Renal cortex interstitium (tissue), 15 donors: ENCODE data around the gene LRRC51. TPM values are rescaled to one million over a fixed set of nuclear protein-coding genes. Genes with fewer than 3 reads are reported as not detected.

Experiments used
- DNase-seq, 11 donors: peaks; one replicate each; pipeline ENCODE4 v3.0.0-alpha.2; 2013; ENCODE audit warnings: low read depth in 9 of 11, low spot score in 4 of 11; ENCODE audit errors: extremely low read depth in 1 of 11
- long read RNA-seq, 16 experiments: transcript quantifications; one replicate each; lab custom pipeline, GENCODE V29; 2026
- polyA plus RNA-seq, 3 donors: library from polyadenylated mRNA; unstranded; fragments of 120-200 nt; gene quantifications; one replicate each; pipeline ENCODE4 v1.2.1, GENCODE V29; 2013; ENCODE audit not compliant: insufficient read length in 3 of 3

Gene LRRC51, protein sequence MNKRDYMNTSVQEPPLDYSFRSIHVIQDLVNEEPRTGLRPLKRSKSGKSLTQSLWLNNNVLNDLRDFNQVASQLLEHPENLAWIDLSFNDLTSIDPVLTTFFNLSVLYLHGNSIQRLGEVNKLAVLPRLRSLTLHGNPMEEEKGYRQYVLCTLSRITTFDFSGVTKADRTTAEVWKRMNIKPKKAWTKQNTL
- 10 to 100 TPM; 25.1 to 30.4 (median 25.3) TPM for polyA plus RNA-seq
- long read RNA-seq, donor 1, partial matches to known transcripts, result 0 of 2 reads
- long read RNA-seq, donor 1, other reads (novel, unspliced or antisense), result 0 of 2 reads
- long read RNA-seq, donor 2, partial matches to known transcripts, result 0 of 2 reads
- long read RNA-seq, donor 2, other reads (novel, unspliced or antisense), result 0 of 2 reads
- long read RNA-seq, donor 3, partial matches to known transcripts, result 7 of 10 reads
- long read RNA-seq, donor 3, other reads (novel, unspliced or antisense), result 0 of 10 reads
- long read RNA-seq, donor 4, partial matches to known transcripts, result 12 of 17 reads
- long read RNA-seq, donor 4, other reads (novel, unspliced or antisense), result 0 of 17 reads
- long read RNA-seq, donor 5, result 0 reads
- long read RNA-seq, donor 6, partial matches to known transcripts, result 0 of 5 reads
- long read RNA-seq, donor 6, other reads (novel, unspliced or antisense), result 0 of 5 reads
- long read RNA-seq, donor 7, partial matches to known transcripts, result 10 of 13 reads
- long read RNA-seq, donor 7, other reads (novel, unspliced or antisense), result 0 of 13 reads
- long read RNA-seq, donor 8, partial matches to known transcripts, result 0 of 6 reads
- long read RNA-seq, donor 8, other reads (novel, unspliced or antisense), result 0 of 6 reads
- long read RNA-seq, donor 9, partial matches to known transcripts, result 0 of 1 reads
- long read RNA-seq, donor 9, other reads (novel, unspliced or antisense), result 0 of 1 reads
- long read RNA-seq, donor 10, partial matches to known transcripts, result 0 of 5 reads
- long read RNA-seq, donor 10, other reads (novel, unspliced or antisense), result 0 of 5 reads
- long read RNA-seq, donor 11, transcript LRTOMT-201 (6 exons, 2,642 nt), result major isoform, 5 of 6 reads
- long read RNA-seq, donor 11, partial matches to known transcripts, result 0 of 6 reads
- long read RNA-seq, donor 11, other reads (novel, unspliced or antisense), result 0 of 6 reads
- long read RNA-seq, donor 12, partial matches to known transcripts, result 0 of 2 reads
- long read RNA-seq, donor 12, other reads (novel, unspliced or antisense), result 0 of 2 reads
- long read RNA-seq, donor 13, result 0 reads
- long read RNA-seq, donor 14, partial matches to known transcripts, result 5 of 8 reads
- long read RNA-seq, donor 14, other reads (novel, unspliced or antisense), result 0 of 8 reads
- long read RNA-seq, donor 15, result 0 reads
- long read RNA-seq, donor 16, transcript LRTOMT-201 (6 exons, 2,642 nt), result major isoform, 5 of 9 reads
- long read RNA-seq, donor 16, partial matches to known transcripts, result 0 of 9 reads
- long read RNA-seq, donor 16, other reads (novel, unspliced or antisense), result 0 of 9 reads

DNA sequence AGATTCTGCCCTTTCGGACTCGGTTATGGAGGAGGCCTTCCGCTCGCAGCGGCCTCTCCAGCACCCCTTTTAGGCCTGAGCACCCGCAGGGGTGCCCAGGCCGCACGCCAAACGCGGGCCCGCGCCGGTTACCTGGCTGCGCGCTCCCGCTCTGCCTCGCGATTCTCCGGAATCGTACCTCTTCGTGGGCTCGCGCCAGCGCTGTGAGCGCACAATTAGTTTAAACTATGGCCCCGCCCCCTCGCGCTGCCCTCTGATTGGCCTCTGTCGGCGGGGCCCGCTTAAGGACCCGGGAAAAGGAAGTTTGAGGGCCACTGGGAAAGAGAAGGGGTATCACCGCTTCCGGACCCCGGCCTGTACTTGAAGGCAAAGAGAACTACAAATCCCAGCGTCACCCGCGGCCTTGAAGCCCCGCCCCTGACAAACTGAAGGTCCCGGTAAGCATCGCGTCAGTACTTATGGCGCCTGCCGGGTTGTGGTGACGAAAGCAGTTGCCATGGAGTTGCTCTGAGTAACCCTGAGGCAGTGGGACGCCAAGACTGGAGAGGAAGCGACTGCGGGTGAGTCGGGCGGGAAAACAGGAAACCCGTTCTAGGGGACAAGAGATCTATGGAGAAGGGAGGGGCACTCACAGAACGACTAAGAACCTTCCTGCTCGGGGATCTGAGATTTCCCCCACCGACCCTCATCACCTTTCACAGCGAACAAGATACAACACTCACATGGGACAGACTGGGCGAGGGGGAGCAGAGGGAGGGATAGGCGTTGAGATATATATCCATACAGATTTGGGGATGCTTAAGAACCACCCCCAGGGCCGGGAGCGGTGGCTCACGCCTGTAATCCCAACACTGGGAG lies at the start of gene LRRC51, which contains the start of gene NUMA1:
LRRC51 (plus strand) TSS at position 525 of the 858 bp plus-strand sequence. CDS start 8,234 bp downstream, outside the sequence.
NUMA1 (minus strand) TSS at position 217 of the 858 bp plus-strand sequence. CDS start 44,599 bp downstream, outside the sequence.
- peak; percentile 99 to 100 (median 100) for DNase-seq

DNA sequence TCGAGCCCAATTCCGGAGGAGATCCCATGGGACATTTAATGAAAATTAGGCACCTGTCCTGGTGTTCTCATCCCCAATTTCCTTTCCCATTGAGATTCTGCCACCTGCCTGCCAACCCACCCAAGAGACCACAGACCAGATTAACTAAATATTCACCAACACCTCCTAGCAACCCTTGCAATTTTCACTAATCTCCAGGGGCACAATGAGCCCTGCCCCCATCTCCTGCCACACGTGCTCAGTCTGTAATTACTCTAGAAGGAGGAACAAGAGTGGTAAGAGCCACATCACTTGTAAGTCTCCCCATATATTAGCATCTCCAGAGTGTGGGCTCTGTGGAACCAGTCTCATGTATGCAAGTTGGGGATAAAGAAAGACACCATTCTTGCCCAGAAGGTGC lies 44.0 kb upstream of the LRRC51 start:
- DNase-seq, result no peak

- no peak for DNase-seq
These were observed 42.9 kb upstream of the LRRC51 start for GRCh38 chr11:72037554-72038311.

GRCh38 chr11:72038491-72038890 lies 42.2 kb upstream of the LRRC51 start:
- no peak for DNase-seq

DNA sequence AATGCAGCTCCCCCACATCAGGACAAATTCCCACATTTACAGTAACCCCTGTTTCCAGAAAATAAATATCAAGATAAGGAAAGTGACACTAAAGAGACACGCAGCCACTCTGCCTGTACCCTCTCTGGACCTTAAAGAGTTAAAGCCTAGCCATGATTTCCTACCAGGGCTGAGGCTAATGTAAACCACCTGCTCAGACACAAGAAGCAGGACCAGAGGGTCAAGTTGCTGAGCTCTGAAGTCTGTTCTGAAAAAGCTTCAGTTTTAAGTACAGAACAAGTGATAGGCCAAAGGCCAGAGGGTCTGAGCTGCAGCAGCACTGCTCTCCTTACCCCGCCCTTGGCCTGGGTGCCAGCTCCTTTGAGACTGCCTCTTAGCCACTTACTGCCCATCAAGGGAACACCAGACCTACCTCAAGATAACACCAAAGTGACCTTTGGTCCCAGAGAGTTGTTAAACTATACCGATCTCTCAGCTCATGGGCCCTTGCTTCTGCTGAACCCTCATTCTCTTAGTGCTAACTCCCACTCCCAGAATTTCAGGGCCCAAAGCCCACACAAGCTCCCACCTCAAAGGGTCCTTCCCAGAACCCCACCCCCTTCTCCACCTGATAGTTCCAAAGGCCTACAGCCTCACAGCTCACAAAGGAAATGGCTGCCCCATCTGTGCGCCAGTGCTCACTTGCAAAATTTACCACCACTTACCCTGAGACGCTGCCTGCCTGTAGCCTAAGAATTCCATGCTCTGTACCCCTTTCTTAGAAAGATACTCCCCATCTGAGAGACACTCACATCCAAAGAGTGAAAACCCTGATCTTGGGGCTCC lies 41.4 kb upstream of the LRRC51 start:
- DNase-seq, result no peak

DNA sequence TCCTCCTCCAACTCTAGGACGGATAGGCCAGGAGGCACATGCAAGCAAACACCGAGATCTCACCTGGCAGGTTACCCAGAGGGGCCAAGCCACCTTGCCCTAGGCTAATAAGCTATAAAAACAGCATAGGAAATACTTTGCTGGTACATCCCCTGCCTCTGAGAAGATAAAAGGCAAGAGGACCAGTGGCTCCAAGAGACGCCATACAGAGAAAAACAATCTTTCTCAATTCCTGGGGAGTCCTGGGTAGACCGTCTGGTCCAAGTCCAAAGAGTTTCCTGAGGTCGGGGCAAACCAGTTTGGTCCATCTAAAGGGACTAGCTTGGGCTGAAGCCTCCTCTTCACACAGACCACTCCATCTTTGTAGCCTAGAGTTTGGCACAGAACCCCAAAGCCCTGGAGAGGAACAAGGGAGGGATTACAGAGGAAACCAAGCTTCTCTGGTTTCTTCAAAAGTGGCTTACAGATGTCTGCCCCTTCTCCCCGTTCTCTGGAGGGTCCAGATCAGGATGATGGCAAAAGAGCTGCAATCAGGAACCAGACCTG lies 40.7 kb upstream of the LRRC51 start:
- DNase-seq, result no peak

GRCh38 chr11:72040491-72041363 lies 39.9 kb upstream of the LRRC51 start:
- DNase-seq, result peak; percentile 91 to 98 (median 95)

- peak in 8 of 11 donors; percentile 53 to 66 (median 59) for DNase-seq
These were observed 39.1 kb upstream of the LRRC51 start for GRCh38 chr11:72041364-72042063.

DNA sequence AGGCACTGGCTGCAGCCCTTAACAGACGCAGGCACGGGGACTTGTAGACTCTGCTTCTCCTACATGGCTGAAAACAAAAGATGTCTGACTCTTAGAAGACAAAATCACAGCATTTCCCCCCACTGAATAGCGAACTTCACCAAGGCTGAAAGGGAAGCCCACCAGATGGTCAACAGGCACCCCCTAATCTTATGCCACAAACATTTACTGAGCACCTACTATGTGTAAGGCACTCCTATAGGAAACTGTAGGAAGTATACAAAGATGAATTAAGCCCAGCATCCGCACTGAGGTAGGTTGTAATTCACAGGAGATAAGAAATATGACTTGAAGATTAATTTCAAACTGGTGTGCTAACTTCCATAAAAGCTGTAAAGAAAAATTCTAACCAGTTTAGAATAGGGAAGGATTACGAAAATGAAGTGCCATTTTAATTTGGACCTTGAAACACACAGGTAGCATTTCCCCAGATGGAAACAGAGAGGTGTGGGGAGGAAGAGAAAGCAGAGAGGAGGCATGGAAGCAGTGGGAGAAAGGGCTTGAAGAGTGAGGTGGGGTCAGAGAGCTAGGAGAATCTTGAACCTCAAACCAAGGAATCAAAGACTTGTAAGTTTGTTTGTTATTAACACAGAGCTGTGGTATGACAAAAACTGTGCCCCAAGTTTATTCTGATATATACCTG lies 38.4 kb upstream of the LRRC51 start:
- no peak for DNase-seq

DNA sequence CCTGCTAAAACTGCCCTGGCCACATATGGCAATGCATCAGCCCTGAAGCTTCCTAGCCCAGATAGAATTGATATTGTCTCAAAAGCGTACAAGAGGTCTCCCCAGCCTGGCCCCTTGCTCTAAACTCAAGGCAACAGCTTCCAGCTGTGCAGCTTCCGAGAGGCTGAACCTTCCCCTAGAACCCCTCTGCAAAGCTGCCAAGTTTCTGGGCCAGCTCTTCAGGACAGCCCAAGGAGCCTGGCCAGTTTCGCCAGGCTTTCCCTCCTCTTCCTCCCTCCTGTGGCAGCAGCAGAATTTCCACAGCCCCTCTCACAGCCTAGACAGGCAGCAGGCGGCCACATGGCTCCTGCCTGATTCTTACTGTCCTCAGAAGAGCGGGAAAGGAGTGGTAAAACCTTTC lies 34.8 kb upstream of the LRRC51 start:
- peak in 1 of 11 donors; percentile 38 for DNase-seq

GRCh38 chr11:72048766-72049460 lies 31.7 kb upstream of the LRRC51 start:
- no peak for DNase-seq

DNA sequence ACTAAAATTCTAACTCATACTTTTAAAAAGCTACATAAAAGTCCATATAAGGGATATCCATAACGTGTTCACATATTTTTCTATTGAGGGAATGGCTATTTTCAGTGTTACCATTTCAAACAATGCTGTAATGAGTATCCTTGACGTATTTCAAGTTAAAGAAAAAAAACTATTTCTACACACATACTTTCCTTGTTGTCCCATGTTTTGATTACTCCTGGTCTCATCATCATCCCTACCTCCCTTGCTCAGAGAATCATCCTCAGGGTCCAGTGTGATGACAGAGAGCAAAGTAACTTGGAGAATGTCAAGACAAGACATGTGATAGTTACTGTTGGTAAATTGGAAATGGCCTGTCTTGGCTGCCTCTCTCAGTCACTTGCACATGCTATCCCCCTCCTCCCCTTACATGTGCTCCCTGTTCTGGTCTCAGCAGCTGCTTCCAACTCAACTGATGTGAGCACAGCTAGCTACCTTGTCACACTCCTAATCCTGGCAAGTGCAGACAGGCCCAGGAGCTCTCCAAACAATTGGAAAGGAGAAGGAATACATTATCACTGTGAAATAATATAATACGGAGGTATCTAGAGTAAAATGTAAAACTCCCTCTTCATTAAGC lies 22.1 kb upstream of the LRRC51 start:
- DNase-seq, result no peak
